Measurements from ENCODE around the gene ZBED4. TPM values are rescaled to one million over a fixed set of nuclear protein-coding genes. Genes with fewer than 3 reads are reported as not detected.

The ZBED4 gene
- total and polyA plus RNA-seq, 2 of the 13 experiments (the other 11 are each of a cell fraction or from before 2014, with no cell fraction given): 5.4 to 9.6 TPM

GRCh38 chr22:49862496-49862776 is 8.8 kb downstream of the ZBED4 start:
- Histone ChIP-seq H3K27ac (ENCODE audit: extremely low read length, insufficient read depth, low read length) (no peak overlapping the region), H3K36me3 (replicated peaks in 1 of 2; ENCODE audit: control insufficient read depth in 1 of 2, insufficient read depth in 2 of 2, low read length in 2 of 2) (peaks cover 0 to 5% of the 10 kb centered on the region in 2 experiments; a peak in 2 of 5 replicates), H3K4me1 (ENCODE audit: insufficient read depth, low read length) (peaks cover 20% of the 10 kb centered on the region), H4K20me1 (ENCODE audit: insufficient read depth, low read length) (peaks cover 10% of the 10 kb centered on the region), H3K9me3 (ENCODE audit: low read length) (peaks cover 14% of the 10 kb centered on the region), H3K27me3 (ENCODE audit: control insufficient read depth in 1 of 2, insufficient read depth in 2 of 2, low read length in 2 of 2) (no peaks in the 10 kb centered on the region), H3K9ac (ENCODE audit: insufficient read depth, low read depth, low read length) (no peak overlapping the region), H3K4me3 (replicated peaks in 1 of 3; ENCODE audit: insufficient read depth in 1 of 3, low read depth in 2 of 3, low read length in 3 of 3) (no peak overlapping the region), H3K4me2 (ENCODE audit: low read depth, low read length) (no peak overlapping the region), H3K79me2 (ENCODE audit: insufficient read depth, low read length) (peaks cover 87% of the 10 kb centered on the region), H2AFZ (ENCODE audit: low read length) (no peak overlapping the region)
- POLR2A ChIA-PET: no interaction called here
- FAIRE-seq: no peak
- CTCF ChIA-PET (ENCODE audit: low intra/inter-chr PET ratio, low total read pairs): no interaction called here
- no TSS peak for BruUV-seq (replicated peaks)
- no peak for DNase-seq (ENCODE audit: low spot score)
- WGBS (ENCODE audit: low lambda C conversion rate): 95% methylated on average over 5 of the region's 5 CpGs
- in situ Hi-C loops (cut with HindIII; ENCODE audit: extremely low pct_ligation_motif_present, low pct_unique_long_range_greater_than_20kb): no loop called here
- intact Hi-C loops (cut with micrococcal nuclease; ENCODE audit: unreplicated experiment): no loop called here
- ATAC-seq: no peak
- TF ChIP-seq FOXO4 (CRISPR knock-in tag; conservative IDR thresholded peaks at IDR 0.05): no peak
- TF ChIP-seq PAWR (CRISPR knock-in tag; IDR thresholded peaks at IDR 0.05; ENCODE audit: borderline replicate concordance): no peak
- TF ChIP-seq MTF2 (CRISPR knock-in tag; IDR thresholded peaks at IDR 0.05; ENCODE audit: borderline replicate concordance): no peak
- no peak for TF ChIP-seq THAP7 (CRISPR knock-in tag; IDR thresholded peaks at IDR 0.05)
- no peak for TF ChIP-seq SRY (CRISPR knock-in tag; IDR thresholded peaks at IDR 0.05)
- TF ChIP-seq ARNT (IDR thresholded peaks at IDR 0.05): no peak
- TF ChIP-seq ERF (CRISPR knock-in tag; IDR thresholded peaks at IDR 0.05): no peak
- TF ChIP-seq KLF12 (CRISPR knock-in tag; IDR thresholded peaks at IDR 0.05; ENCODE audit: borderline replicate concordance): no peak
- TF ChIP-seq PHB2 (IDR thresholded peaks at IDR 0.05; ENCODE audit: partially characterized antibody): no peak
- no peak for TF ChIP-seq TOE1 (CRISPR knock-in tag; IDR thresholded peaks at IDR 0.05)
- TF ChIP-seq ZNF790 (CRISPR knock-in tag; IDR thresholded peaks at IDR 0.05; ENCODE audit: borderline replicate concordance): no peak
- no peak for TF ChIP-seq HIC2 (CRISPR knock-in tag; IDR thresholded peaks at IDR 0.05; ENCODE audit: low read depth)
- no peak for TF ChIP-seq FOXA1 (IDR thresholded peaks at IDR 0.05)
- TF ChIP-seq FOXA1 (CRISPR knock-in tag; IDR thresholded peaks at IDR 0.05): no peak
- no peak for TF ChIP-seq ATF3 (CRISPR knock-in tag; IDR thresholded peaks at IDR 0.05)
- no peak for TF ChIP-seq HMGXB3 (CRISPR knock-in tag; IDR thresholded peaks at IDR 0.05; ENCODE audit: borderline replicate concordance)
- TF ChIP-seq NFATC3 (CRISPR knock-in tag; IDR thresholded peaks at IDR 0.05): no peak
- TF ChIP-seq ZBTB21 (CRISPR knock-in tag; IDR thresholded peaks at IDR 0.05): no peak
- TF ChIP-seq FOXK2 (IDR thresholded peaks at IDR 0.05): no peak

All from HepG2 (cell line).